Progenitor cell of endocrine pancreas (in vitro differentiated cells): ENCODE measurements around the gene CNST. TPM values are rescaled to one million over a fixed set of nuclear protein-coding genes. Genes with fewer than 3 reads are reported as not detected.
"Not testable (repeated sequence)": the region's sequence is repeated elsewhere in the genome, so short reads cannot be mapped to it uniquely, and the experiment has no call there.

ENCODE experiments used
- DNase-seq: peaks from one replicate; pipeline ENCODE4 v3.0.0; 2021; ENCODE audit warnings: low spot score; ENCODE audit not compliant: unreplicated experiment
- H3K27ac Mint-ChIP-seq: 2 replicates; pipeline ENCODE4 v1.8.0; 2021; ENCODE audit warnings: mild to moderate bottlenecking, moderate library complexity, mixed read lengths
- H3K27me3 Mint-ChIP-seq: 2 replicates; pipeline ENCODE4 v1.8.0; 2021; ENCODE audit warnings: mixed read lengths
- H3K36me3 Mint-ChIP-seq: 2 replicates; pipeline ENCODE4 v1.8.0; 2022; ENCODE audit warnings: mixed read lengths; ENCODE audit not compliant: insufficient read depth
- H3K4me1 Mint-ChIP-seq: 2 replicates; pipeline ENCODE4 v1.8.0; 2021; ENCODE audit warnings: low read depth, mixed read lengths
- H3K4me3 Mint-ChIP-seq: 2 replicates; pipeline ENCODE4 v1.8.0; 2021; ENCODE audit warnings: low read depth, mild to moderate bottlenecking, moderate library complexity, mixed read lengths
- H3K9me3 Mint-ChIP-seq: 2 replicates; pipeline ENCODE4 v1.8.0; 2021; ENCODE audit warnings: low read depth, mixed read lengths
- CTCF ChIP-seq: fragments of 200-600 bp; sonication (generic); IDR thresholded peaks from one replicate; pipeline ENCODE4 v1.5.0; 2021; ENCODE audit warnings: antibody characterized with exemption, mild to moderate bottlenecking; ENCODE audit not compliant: unreplicated experiment
- total RNA-seq: library from RNA; stranded (reverse); gene quantifications from 2 replicates; pipeline ENCODE4 v1.2.1, GENCODE V29; 2021

The CNST gene
- total RNA-seq, 1 donor from 2014 or later, result 28.3 TPM

GRCh38 chr1:246583448-246584185 lies 17.4 kb downstream of the CNST start:
- Mint-ChIP-seq H3K9me3 (no peaks in the 10 kb centered on the region), H3K27ac (peak overlapping the region; percentile 93), H3K4me3 (peak overlapping the region; percentile 20), H3K27me3 (no peaks in the 10 kb centered on the region), H3K4me1 (peaks cover 37% of the 10 kb centered on the region), H3K36me3 (no peaks in the 10 kb centered on the region)
- TF ChIP-seq CTCF, result no peak
- no peak for DNase-seq

- peaks cover 9% of the 10 kb centered on the region for H3K9me3 Mint-ChIP-seq
- peaks cover 32% of the 10 kb centered on the region for H3K4me1 Mint-ChIP-seq
- no peak for DNase-seq
- H3K27me3 Mint-ChIP-seq, result no peaks in the 10 kb centered on the region
- H3K27ac Mint-ChIP-seq, result no peak overlapping the region
- no peak for TF ChIP-seq CTCF
- peaks cover 19% of the 10 kb centered on the region for H3K36me3 Mint-ChIP-seq
- no peak overlapping the region for H3K4me3 Mint-ChIP-seq
Observed at GRCh38 chr1:246587032-246587431, 20.8 kb downstream of the CNST start.

GRCh38 chr1:246587606-246588005 lies 21.4 kb downstream of the CNST start:
- Mint-ChIP-seq H3K36me3 (peaks cover 19% of the 10 kb centered on the region), H3K9me3 (peaks cover 9% of the 10 kb centered on the region), H3K4me3 (no peak overlapping the region), H3K27me3 (no peaks in the 10 kb centered on the region), H3K27ac (no peak overlapping the region), H3K4me1 (peaks cover 26% of the 10 kb centered on the region)
- TF ChIP-seq CTCF, result no peak
- DNase-seq, result no peak

GRCh38 chr1:246588159-246588721 lies 22.0 kb downstream of the CNST start:
- peaks cover 20% of the 10 kb centered on the region for H3K4me1 Mint-ChIP-seq
- no peak for DNase-seq
- H3K4me3 Mint-ChIP-seq, result no peak overlapping the region
- peaks cover 19% of the 10 kb centered on the region for H3K36me3 Mint-ChIP-seq
- no peaks in the 10 kb centered on the region for H3K27me3 Mint-ChIP-seq
- H3K27ac Mint-ChIP-seq, result no peak overlapping the region
- no peak for TF ChIP-seq CTCF
- peaks cover 9% of the 10 kb centered on the region for H3K9me3 Mint-ChIP-seq

GRCh38 chr1:246589919-246590318 lies 23.7 kb downstream of the CNST start:
- not testable (repeated sequence) for H3K4me1 Mint-ChIP-seq, H3K27ac Mint-ChIP-seq, H3K4me3 Mint-ChIP-seq, H3K27me3 Mint-ChIP-seq, H3K9me3 Mint-ChIP-seq, DNase-seq
- peaks cover 20% of the 10 kb centered on the region for H3K36me3 Mint-ChIP-seq

- H3K9me3 Mint-ChIP-seq, result peaks cover 9% of the 10 kb centered on the region
- no peaks in the 10 kb centered on the region for H3K27me3 Mint-ChIP-seq
- no peak for DNase-seq
- no peak overlapping the region for H3K4me3 Mint-ChIP-seq
- H3K4me1 Mint-ChIP-seq, result no peaks in the 10 kb centered on the region
- H3K36me3 Mint-ChIP-seq, result peaks cover 22% of the 10 kb centered on the region
- H3K27ac Mint-ChIP-seq, result no peak overlapping the region
- TF ChIP-seq CTCF, result no peak
Observed at GRCh38 chr1:246591047-246591446, 24.8 kb downstream of the CNST start.
